ENCODE measurements around the gene NDUFS4.

DNA sequence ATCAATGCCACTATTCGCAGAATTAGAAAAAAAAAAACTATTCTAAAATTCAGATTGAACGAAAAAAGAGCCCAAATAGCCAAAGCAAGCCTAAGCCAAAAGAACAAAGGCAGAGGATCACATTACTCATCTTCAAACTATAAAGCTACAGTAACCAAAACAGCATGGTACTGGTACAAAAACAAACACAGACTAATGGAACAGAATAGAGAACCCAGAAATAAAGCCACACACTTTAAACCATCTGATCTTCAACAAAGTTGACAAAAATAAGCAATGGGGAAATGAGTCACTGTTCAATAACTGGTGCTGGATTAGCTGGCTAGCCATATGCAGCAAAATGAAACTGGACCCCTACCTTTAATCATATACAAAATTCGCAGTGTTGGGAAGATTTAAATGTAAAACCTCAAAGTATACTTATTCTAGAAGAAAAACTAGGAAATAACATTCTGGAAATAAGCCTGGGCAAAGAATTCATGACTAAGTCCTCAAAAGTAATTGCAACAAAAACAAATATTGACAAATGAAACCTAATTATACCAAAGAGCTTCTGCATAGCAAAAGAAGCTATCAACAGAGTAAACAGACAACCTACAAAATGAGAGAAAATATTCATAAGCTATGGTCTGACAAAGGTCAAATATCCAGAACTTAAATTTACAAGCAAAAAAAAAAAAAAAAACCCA, 153.7 kb downstream of the NDUFS4 start:
- TF ChIP-seq, protein P1, sequence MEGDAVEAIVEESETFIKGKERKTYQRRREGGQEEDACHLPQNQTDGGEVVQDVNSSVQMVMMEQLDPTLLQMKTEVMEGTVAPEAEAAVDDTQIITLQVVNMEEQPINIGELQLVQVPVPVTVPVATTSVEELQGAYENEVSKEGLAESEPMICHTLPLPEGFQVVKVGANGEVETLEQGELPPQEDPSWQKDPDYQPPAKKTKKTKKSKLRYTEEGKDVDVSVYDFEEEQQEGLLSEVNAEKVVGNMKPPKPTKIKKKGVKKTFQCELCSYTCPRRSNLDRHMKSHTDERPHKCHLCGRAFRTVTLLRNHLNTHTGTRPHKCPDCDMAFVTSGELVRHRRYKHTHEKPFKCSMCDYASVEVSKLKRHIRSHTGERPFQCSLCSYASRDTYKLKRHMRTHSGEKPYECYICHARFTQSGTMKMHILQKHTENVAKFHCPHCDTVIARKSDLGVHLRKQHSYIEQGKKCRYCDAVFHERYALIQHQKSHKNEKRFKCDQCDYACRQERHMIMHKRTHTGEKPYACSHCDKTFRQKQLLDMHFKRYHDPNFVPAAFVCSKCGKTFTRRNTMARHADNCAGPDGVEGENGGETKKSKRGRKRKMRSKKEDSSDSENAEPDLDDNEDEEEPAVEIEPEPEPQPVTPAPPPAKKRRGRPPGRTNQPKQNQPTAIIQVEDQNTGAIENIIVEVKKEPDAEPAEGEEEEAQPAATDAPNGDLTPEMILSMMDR (IDR thresholded peaks at IDR 0.05) = no peak
- no peak for TF ChIP-seq ZFX (IDR thresholded peaks at IDR 0.05; ENCODE audit: borderline replicate concordance)

All from 22Rv1 (cell line).